Measurements from ENCODE around the gene ARRDC4.

DNA sequence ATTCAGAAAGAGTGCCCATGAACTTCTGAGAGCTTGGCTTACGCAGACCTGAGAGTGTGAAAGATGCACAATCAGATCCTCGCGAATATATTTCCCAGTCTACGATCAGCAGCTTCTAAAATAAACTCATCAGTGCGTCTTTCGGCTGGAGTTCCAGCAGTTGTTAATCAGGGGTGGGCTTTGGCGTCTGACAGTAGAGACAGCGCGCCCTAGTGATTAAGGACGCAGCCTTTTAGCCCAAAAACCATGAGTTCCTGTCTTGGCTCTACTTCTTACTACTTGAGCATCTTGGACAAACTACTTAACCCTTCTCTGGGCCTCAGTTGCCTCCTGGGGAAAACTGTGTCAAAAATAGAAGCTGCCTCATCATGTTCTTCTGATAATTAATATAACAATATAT lies 15.8 kb upstream of the ARRDC4 start:
- TF ChIP-seq, protein P1, sequence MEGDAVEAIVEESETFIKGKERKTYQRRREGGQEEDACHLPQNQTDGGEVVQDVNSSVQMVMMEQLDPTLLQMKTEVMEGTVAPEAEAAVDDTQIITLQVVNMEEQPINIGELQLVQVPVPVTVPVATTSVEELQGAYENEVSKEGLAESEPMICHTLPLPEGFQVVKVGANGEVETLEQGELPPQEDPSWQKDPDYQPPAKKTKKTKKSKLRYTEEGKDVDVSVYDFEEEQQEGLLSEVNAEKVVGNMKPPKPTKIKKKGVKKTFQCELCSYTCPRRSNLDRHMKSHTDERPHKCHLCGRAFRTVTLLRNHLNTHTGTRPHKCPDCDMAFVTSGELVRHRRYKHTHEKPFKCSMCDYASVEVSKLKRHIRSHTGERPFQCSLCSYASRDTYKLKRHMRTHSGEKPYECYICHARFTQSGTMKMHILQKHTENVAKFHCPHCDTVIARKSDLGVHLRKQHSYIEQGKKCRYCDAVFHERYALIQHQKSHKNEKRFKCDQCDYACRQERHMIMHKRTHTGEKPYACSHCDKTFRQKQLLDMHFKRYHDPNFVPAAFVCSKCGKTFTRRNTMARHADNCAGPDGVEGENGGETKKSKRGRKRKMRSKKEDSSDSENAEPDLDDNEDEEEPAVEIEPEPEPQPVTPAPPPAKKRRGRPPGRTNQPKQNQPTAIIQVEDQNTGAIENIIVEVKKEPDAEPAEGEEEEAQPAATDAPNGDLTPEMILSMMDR (IDR thresholded peaks at IDR 0.05; ENCODE audit: low read length) = no peak
- no peak for TF ChIP-seq EZH2 (IDR thresholded peaks at IDR 0.05; ENCODE audit: borderline replicate concordance, low read length)
